ENCODE results near the gene SRXN1.
"Not testable (repeated sequence)": the region's sequence is repeated elsewhere in the genome, so short reads cannot be mapped to it uniquely, and the experiment has no call there.

- not testable (repeated sequence) for TF ChIP-seq POLR2A, CTCF (IDR thresholded peaks at IDR 0.05)
Measured at GRCh38 chr20:642013-642397, 11.0 kb downstream of the SRXN1 start.

All from thyroid gland (tissue), 4 donors.